ENCODE results near the gene S100A5. TPM values are rescaled to one million over a fixed set of nuclear protein-coding genes. Genes with fewer than 3 reads are reported as not detected.

Gene S100A5
- total and polyA plus RNA-seq, 2 of the 8 experiments (the other 6 are each of a cell fraction or from before 2014, with no cell fraction given): not detected

DNA sequence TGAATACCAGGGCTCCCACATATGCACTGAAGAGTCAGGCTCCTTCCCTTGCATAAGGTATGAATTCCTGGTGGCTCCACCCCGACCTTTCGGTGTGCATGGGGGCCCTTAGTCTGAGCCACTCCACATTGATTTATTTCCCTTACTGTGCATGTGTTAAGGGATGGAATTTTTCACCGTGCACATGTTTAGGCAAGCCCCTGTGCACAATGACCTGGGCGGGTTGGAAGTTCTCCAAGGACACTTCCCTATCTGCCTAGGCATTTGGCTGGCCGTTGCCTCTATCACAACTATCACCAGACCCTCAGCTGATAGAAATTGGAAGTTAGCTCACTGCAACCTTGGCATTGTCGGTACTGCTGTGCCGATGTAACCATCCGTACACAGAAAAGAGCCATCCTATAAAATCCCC is 14.6 kb downstream of the S100A5 start (continued):
- TF ChIP-seq HDAC2 (IDR thresholded peaks at IDR 0.05; ENCODE audit: borderline replicate concordance in 1 of 2, low read depth in 2 of 2, low read length in 2 of 2): no peak
- TF ChIP-seq CREB1 (IDR thresholded peaks at IDR 0.05): no peak
- TF ChIP-seq, protein P1, sequence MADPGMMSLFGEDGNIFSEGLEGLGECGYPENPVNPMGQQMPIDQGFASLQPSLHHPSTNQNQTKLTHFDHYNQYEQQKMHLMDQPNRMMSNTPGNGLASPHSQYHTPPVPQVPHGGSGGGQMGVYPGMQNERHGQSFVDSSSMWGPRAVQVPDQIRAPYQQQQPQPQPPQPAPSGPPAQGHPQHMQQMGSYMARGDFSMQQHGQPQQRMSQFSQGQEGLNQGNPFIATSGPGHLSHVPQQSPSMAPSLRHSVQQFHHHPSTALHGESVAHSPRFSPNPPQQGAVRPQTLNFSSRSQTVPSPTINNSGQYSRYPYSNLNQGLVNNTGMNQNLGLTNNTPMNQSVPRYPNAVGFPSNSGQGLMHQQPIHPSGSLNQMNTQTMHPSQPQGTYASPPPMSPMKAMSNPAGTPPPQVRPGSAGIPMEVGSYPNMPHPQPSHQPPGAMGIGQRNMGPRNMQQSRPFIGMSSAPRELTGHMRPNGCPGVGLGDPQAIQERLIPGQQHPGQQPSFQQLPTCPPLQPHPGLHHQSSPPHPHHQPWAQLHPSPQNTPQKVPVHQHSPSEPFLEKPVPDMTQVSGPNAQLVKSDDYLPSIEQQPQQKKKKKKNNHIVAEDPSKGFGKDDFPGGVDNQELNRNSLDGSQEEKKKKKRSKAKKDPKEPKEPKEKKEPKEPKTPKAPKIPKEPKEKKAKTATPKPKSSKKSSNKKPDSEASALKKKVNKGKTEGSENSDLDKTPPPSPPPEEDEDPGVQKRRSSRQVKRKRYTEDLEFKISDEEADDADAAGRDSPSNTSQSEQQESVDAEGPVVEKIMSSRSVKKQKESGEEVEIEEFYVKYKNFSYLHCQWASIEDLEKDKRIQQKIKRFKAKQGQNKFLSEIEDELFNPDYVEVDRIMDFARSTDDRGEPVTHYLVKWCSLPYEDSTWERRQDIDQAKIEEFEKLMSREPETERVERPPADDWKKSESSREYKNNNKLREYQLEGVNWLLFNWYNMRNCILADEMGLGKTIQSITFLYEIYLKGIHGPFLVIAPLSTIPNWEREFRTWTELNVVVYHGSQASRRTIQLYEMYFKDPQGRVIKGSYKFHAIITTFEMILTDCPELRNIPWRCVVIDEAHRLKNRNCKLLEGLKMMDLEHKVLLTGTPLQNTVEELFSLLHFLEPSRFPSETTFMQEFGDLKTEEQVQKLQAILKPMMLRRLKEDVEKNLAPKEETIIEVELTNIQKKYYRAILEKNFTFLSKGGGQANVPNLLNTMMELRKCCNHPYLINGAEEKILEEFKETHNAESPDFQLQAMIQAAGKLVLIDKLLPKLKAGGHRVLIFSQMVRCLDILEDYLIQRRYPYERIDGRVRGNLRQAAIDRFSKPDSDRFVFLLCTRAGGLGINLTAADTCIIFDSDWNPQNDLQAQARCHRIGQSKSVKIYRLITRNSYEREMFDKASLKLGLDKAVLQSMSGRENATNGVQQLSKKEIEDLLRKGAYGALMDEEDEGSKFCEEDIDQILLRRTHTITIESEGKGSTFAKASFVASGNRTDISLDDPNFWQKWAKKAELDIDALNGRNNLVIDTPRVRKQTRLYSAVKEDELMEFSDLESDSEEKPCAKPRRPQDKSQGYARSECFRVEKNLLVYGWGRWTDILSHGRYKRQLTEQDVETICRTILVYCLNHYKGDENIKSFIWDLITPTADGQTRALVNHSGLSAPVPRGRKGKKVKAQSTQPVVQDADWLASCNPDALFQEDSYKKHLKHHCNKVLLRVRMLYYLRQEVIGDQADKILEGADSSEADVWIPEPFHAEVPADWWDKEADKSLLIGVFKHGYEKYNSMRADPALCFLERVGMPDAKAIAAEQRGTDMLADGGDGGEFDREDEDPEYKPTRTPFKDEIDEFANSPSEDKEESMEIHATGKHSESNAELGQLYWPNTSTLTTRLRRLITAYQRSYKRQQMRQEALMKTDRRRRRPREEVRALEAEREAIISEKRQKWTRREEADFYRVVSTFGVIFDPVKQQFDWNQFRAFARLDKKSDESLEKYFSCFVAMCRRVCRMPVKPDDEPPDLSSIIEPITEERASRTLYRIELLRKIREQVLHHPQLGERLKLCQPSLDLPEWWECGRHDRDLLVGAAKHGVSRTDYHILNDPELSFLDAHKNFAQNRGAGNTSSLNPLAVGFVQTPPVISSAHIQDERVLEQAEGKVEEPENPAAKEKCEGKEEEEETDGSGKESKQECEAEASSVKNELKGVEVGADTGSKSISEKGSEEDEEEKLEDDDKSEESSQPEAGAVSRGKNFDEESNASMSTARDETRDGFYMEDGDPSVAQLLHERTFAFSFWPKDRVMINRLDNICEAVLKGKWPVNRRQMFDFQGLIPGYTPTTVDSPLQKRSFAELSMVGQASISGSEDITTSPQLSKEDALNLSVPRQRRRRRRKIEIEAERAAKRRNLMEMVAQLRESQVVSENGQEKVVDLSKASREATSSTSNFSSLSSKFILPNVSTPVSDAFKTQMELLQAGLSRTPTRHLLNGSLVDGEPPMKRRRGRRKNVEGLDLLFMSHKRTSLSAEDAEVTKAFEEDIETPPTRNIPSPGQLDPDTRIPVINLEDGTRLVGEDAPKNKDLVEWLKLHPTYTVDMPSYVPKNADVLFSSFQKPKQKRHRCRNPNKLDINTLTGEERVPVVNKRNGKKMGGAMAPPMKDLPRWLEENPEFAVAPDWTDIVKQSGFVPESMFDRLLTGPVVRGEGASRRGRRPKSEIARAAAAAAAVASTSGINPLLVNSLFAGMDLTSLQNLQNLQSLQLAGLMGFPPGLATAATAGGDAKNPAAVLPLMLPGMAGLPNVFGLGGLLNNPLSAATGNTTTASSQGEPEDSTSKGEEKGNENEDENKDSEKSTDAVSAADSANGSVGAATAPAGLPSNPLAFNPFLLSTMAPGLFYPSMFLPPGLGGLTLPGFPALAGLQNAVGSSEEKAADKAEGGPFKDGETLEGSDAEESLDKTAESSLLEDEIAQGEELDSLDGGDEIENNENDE (IDR thresholded peaks at IDR 0.05; ENCODE audit: insufficient replicate concordance, low read length): no peak
- no peak for TF ChIP-seq EGR1 (IDR thresholded peaks at IDR 0.05; ENCODE audit: borderline replicate concordance, low read depth, low read length)

Measured in H1 (cell line).